ENCODE results near the gene MAPT.

DNA sequence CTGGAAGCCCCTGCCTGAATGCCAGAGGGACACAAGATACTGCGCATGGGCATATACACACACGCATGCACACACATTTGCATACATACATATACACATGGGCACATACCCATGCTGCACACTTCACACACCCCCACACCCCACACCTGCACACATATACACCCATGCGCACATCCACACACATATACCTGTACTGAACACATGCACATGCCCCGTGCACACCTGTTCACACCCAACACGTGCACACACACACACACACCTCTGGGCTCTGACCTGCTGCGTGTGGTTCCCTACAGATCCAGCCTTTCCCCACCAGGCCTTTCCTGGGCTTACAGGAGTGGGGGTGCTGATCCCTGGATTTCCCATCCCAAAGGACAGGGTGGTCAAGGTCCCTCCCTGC, 43.3 kb upstream of the MAPT start:
- TF ChIP-seq, protein P1, sequence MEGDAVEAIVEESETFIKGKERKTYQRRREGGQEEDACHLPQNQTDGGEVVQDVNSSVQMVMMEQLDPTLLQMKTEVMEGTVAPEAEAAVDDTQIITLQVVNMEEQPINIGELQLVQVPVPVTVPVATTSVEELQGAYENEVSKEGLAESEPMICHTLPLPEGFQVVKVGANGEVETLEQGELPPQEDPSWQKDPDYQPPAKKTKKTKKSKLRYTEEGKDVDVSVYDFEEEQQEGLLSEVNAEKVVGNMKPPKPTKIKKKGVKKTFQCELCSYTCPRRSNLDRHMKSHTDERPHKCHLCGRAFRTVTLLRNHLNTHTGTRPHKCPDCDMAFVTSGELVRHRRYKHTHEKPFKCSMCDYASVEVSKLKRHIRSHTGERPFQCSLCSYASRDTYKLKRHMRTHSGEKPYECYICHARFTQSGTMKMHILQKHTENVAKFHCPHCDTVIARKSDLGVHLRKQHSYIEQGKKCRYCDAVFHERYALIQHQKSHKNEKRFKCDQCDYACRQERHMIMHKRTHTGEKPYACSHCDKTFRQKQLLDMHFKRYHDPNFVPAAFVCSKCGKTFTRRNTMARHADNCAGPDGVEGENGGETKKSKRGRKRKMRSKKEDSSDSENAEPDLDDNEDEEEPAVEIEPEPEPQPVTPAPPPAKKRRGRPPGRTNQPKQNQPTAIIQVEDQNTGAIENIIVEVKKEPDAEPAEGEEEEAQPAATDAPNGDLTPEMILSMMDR (IDR thresholded peaks at IDR 0.05; ENCODE audit: borderline replicate concordance, extremely low read depth, low read length, poor library complexity, severe bottlenecking), result no peak
- no peak for TF ChIP-seq EZH2 (IDR thresholded peaks at IDR 0.05; ENCODE audit: borderline replicate concordance, low read depth, low read length, severe bottlenecking)
